SK-N-SH treated with all-trans-retinoic acid at 6 μM for 48 hours (cell line): ENCODE measurements around the gene ZBTB22.

Source experiments
- ATAC-seq: fragments of 200-7000 bp; cut with Tn5 transposase; 3 replicates; pipeline ENCODE4 v1.9.1; 2020; ENCODE audit warnings: mild to moderate bottlenecking, moderate library complexity
- ARNTL ChIP-seq: fragments of 450-650 bp; formaldehyde crosslinking; IDR thresholded peaks from 2 replicates; pipeline ENCODE4 v1.5.0; 2020; ENCODE audit warnings: low read depth, mild to moderate bottlenecking, moderate library complexity, borderline replicate concordance
- BACH2 ChIP-seq: fragments of 250-450 bp; sonication (Bioruptor Pico); IDR thresholded peaks from 2 replicates; pipeline ENCODE4 v1.9.0; 2021; ENCODE audit warnings: mild to moderate bottlenecking, borderline replicate concordance
- CSDC2 ChIP-seq: fragments of 250-450 bp; sonication (Bioruptor Pico); IDR thresholded peaks from 2 replicates; pipeline ENCODE4 v1.5.0; 2020; ENCODE audit warnings: mild to moderate bottlenecking, moderate library complexity
- CSRNP3 ChIP-seq: fragments of 250-450 bp; sonication (Bioruptor Pico); IDR thresholded peaks from 2 replicates; pipeline ENCODE4 v1.5.1; 2021; ENCODE audit warnings: mild to moderate bottlenecking, moderate library complexity
- ESRRG ChIP-seq: fragments of 250-450 bp; sonication (Bioruptor Pico); IDR thresholded peaks from 2 replicates; pipeline ENCODE4 v1.6.1; 2021; ENCODE audit warnings: mild to moderate bottlenecking
- GLIS3 ChIP-seq: fragments of 250-450 bp; sonication (Bioruptor Pico); IDR thresholded peaks from 2 replicates; pipeline ENCODE4 v1.5.0; 2020; ENCODE audit warnings: mild to moderate bottlenecking, moderate library complexity
- ISL1 ChIP-seq: fragments of 250-450 bp; sonication (Bioruptor Pico); IDR thresholded peaks from 2 replicates; pipeline ENCODE4 v2.1.2; 2022; ENCODE audit warnings: mild to moderate bottlenecking, moderate library complexity
- OSR1 ChIP-seq: fragments of 250-450 bp; sonication (Bioruptor Pico); IDR thresholded peaks from 2 replicates; pipeline ENCODE4 v1.8.0; 2022; ENCODE audit warnings: moderate library complexity, mild to moderate bottlenecking, inconsistent platforms
- POU6F1 ChIP-seq: fragments of 250-450 bp; sonication (Bioruptor Pico); IDR thresholded peaks from 2 replicates; pipeline ENCODE4 v1.8.0; 2021; ENCODE audit warnings: low read depth, mild to moderate bottlenecking, moderate library complexity, borderline replicate concordance
- PPARA ChIP-seq: fragments of 250-450 bp; sonication (Bioruptor Pico); IDR thresholded peaks from 2 replicates; pipeline ENCODE4 v1.5.0; 2020; ENCODE audit warnings: mild to moderate bottlenecking, borderline replicate concordance
- RARB ChIP-seq: fragments of 250-450 bp; sonication (Bioruptor Pico); IDR thresholded peaks from 2 replicates; pipeline ENCODE4 v1.8.0; 2021; ENCODE audit warnings: mild to moderate bottlenecking, moderate library complexity
- SNAI2 ChIP-seq: fragments of 250-450 bp; sonication (Bioruptor Pico); IDR thresholded peaks from 2 replicates; pipeline ENCODE4 v1.5.0; 2020; ENCODE audit warnings: mild to moderate bottlenecking, moderate library complexity
- TCF4 ChIP-seq: fragments of 250-450 bp; sonication (Bioruptor Pico); IDR thresholded peaks from 2 replicates; pipeline ENCODE4 v1.8.0; 2021; ENCODE audit warnings: mild to moderate bottlenecking, moderate library complexity, borderline replicate concordance
- ZC3H10 ChIP-seq: fragments of 250-450 bp; sonication (Bioruptor Pico); IDR thresholded peaks from 2 replicates; pipeline ENCODE4 v1.5.1; 2021; ENCODE audit warnings: mild to moderate bottlenecking, moderate library complexity
- ZFP3 ChIP-seq: fragments of 250-450 bp; sonication (Bioruptor Pico); IDR thresholded peaks from 2 replicates; pipeline ENCODE4 v1.5.0; 2020; ENCODE audit warnings: mild to moderate bottlenecking, moderate library complexity
- ZFP30 ChIP-seq: fragments of 450-650 bp; formaldehyde crosslinking; IDR thresholded peaks from 2 replicates; pipeline ENCODE4 v1.5.0; 2022; ENCODE audit warnings: mild to moderate bottlenecking, moderate library complexity
- ZNF565 ChIP-seq: fragments of 450-650 bp; formaldehyde crosslinking; conservative IDR thresholded peaks from 2 replicates; pipeline ENCODE4 v1.5.0; 2020; ENCODE audit warnings: low read depth, mild to moderate bottlenecking, moderate library complexity
- ZNF8 ChIP-seq: fragments of 450-650 bp; formaldehyde crosslinking; IDR thresholded peaks from 2 replicates; pipeline ENCODE4 v1.5.0; 2020; ENCODE audit warnings: mild to moderate bottlenecking, moderate library complexity
- TF ChIP-seq, protein P1 (sequence below): fragments of 250-450 bp; sonication (Bioruptor Pico); IDR thresholded peaks from 2 replicates; pipeline ENCODE4 v1.5.1; 2020; ENCODE audit warnings: low read depth, mild to moderate bottlenecking, moderate library complexity
- TF ChIP-seq, protein P2 (sequence below): fragments of 250-450 bp; sonication (Bioruptor Pico); IDR thresholded peaks from 2 replicates; pipeline ENCODE4 v1.5.0; 2020; ENCODE audit warnings: mild to moderate bottlenecking, moderate library complexity
- TF ChIP-seq, protein P3 (sequence below): fragments of 250-450 bp; sonication (Bioruptor Pico); IDR thresholded peaks from 2 replicates; pipeline ENCODE4 v1.8.0; 2020; ENCODE audit warnings: mild to moderate bottlenecking, moderate library complexity, borderline replicate concordance

The ZBTB22 gene

GRCh38 chr6:33336495-33336894 lies 19.0 kb upstream of the ZBTB22 start:
- ATAC-seq: no peak
- TF ChIP-seq, protein P1, sequence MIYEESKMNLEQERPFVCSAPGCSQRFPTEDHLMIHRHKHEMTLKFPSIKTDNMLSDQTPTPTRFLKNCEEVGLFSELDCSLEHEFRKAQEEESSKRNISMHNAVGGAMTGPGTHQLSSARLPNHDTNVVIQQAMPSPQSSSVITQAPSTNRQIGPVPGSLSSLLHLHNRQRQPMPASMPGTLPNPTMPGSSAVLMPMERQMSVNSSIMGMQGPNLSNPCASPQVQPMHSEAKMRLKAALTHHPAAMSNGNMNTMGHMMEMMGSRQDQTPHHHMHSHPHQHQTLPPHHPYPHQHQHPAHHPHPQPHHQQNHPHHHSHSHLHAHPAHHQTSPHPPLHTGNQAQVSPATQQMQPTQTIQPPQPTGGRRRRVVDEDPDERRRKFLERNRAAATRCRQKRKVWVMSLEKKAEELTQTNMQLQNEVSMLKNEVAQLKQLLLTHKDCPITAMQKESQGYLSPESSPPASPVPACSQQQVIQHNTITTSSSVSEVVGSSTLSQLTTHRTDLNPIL (CRISPR knock-in tag): no peak
- no peak for TF ChIP-seq ESRRG (CRISPR knock-in tag)
- no peak for TF ChIP-seq ARNTL (CRISPR knock-in tag)
- TF ChIP-seq CSDC2: no peak
- TF ChIP-seq RARB (CRISPR knock-in tag): no peak
- no peak for TF ChIP-seq PPARA
- TF ChIP-seq POU6F1 (CRISPR knock-in tag): no peak
- TF ChIP-seq GLIS3 (CRISPR knock-in tag): no peak
- TF ChIP-seq ZNF8: no peak
- no peak for TF ChIP-seq ZC3H10 (CRISPR knock-in tag)
- TF ChIP-seq BACH2 (CRISPR knock-in tag): no peak
- no peak for TF ChIP-seq CSRNP3 (CRISPR knock-in tag)

DNA sequence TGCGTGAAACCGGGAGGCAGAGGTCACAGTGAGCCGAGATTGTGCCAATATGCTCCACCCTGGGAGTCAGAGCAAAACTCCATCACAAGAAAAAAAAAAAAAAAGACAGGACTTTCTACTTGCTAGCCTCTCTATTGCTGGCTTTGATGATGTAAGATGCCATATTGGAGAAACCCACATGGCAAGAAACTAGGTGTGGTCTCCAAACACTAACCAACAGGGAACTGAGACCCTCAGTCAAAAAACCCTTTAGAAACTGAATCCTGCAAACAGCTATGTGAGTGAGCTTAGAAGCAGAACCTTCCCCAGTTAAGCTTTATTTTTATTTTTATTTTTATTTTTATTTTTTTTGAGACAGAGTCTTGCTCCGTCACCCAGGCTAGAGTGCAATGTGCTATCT lies 18.4 kb upstream of the ZBTB22 start:
- TF ChIP-seq OSR1 (CRISPR knock-in tag): no peak
- no peak for ATAC-seq

DNA sequence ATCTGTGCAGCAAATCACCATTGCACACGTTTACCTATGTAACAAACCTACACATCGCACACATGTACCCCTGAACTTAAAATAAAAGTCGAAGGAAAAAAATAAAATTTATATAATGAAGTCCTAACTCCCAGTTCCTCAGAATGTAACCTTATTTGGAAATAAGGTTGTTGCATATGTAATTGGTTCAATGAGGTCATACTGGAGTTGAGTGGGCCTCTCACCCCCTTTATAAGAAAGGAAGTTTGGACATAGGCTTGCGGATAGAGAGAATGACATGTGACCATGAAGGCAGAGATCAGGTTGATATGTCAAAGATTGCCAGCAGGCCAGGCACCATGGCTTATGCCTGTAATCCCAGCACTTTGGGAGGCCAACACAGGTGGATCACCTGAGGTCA lies 16.1 kb upstream of the ZBTB22 start:
- no peak for TF ChIP-seq CSDC2
- TF ChIP-seq RARB (CRISPR knock-in tag): no peak
- no peak for TF ChIP-seq ZFP30 (CRISPR knock-in tag)
- no peak for TF ChIP-seq ISL1 (CRISPR knock-in tag)
- no peak for TF ChIP-seq ZFP3 (CRISPR knock-in tag)
- TF ChIP-seq BACH2 (CRISPR knock-in tag): no peak
- TF ChIP-seq, protein P2, sequence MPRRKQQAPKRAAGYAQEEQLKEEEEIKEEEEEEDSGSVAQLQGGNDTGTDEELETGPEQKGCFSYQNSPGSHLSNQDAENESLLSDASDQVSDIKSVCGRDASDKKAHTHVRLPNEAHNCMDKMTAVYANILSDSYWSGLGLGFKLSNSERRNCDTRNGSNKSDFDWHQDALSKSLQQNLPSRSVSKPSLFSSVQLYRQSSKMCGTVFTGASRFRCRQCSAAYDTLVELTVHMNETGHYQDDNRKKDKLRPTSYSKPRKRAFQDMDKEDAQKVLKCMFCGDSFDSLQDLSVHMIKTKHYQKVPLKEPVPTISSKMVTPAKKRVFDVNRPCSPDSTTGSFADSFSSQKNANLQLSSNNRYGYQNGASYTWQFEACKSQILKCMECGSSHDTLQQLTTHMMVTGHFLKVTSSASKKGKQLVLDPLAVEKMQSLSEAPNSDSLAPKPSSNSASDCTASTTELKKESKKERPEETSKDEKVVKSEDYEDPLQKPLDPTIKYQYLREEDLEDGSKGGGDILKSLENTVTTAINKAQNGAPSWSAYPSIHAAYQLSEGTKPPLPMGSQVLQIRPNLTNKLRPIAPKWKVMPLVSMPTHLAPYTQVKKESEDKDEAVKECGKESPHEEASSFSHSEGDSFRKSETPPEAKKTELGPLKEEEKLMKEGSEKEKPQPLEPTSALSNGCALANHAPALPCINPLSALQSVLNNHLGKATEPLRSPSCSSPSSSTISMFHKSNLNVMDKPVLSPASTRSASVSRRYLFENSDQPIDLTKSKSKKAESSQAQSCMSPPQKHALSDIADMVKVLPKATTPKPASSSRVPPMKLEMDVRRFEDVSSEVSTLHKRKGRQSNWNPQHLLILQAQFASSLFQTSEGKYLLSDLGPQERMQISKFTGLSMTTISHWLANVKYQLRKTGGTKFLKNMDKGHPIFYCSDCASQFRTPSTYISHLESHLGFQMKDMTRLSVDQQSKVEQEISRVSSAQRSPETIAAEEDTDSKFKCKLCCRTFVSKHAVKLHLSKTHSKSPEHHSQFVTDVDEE (CRISPR knock-in tag): no peak
- TF ChIP-seq POU6F1 (CRISPR knock-in tag): no peak
- TF ChIP-seq PPARA: no peak
- TF ChIP-seq, all 23 proteins: peak for 0
- ATAC-seq: no peak

DNA sequence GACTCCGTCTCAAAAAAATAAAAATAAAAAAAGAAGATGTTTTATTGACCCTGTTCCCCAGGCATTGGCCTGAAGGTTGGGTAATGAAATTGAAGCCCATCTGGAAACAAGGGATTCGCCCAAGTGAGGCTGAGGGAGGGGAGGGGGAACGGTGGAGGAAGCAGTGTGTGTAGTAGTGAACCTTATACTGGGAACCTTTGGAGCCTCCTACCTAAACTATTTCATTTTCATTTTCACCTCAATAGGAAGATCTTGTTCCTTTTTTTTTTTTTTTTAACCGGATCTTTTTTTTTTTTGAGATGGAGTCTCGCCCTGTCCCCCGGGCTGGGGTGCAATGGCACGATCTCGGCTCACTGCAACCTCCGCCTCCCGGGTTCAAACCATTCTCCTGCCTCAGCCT lies 13.2 kb upstream of the ZBTB22 start:
- no peak for ATAC-seq
- no peak for TF ChIP-seq TCF4 (CRISPR knock-in tag)
- TF ChIP-seq, protein P1 (CRISPR knock-in tag): no peak
- no peak for TF ChIP-seq ARNTL (CRISPR knock-in tag)
- no peak for TF ChIP-seq POU6F1 (CRISPR knock-in tag)
- TF ChIP-seq, protein P3, sequence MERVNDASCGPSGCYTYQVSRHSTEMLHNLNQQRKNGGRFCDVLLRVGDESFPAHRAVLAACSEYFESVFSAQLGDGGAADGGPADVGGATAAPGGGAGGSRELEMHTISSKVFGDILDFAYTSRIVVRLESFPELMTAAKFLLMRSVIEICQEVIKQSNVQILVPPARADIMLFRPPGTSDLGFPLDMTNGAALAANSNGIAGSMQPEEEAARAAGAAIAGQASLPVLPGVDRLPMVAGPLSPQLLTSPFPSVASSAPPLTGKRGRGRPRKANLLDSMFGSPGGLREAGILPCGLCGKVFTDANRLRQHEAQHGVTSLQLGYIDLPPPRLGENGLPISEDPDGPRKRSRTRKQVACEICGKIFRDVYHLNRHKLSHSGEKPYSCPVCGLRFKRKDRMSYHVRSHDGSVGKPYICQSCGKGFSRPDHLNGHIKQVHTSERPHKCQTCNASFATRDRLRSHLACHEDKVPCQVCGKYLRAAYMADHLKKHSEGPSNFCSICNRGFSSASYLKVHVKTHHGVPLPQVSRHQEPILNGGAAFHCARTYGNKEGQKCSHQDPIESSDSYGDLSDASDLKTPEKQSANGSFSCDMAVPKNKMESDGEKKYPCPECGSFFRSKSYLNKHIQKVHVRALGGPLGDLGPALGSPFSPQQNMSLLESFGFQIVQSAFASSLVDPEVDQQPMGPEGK (CRISPR knock-in tag): no peak
- no peak for TF ChIP-seq PPARA
- TF ChIP-seq BACH2 (CRISPR knock-in tag): no peak
- no peak for TF ChIP-seq ZNF565 (CRISPR knock-in tag)
- TF ChIP-seq ZFP30 (CRISPR knock-in tag): no peak
- TF ChIP-seq SNAI2 (CRISPR knock-in tag): no peak
- no peak for TF ChIP-seq ISL1 (CRISPR knock-in tag)
